ENCODE results near the gene IGDCC3. TPM values are rescaled to one million over a fixed set of nuclear protein-coding genes. Genes with fewer than 3 reads are reported as not detected.
A peak's percentile ranks its signal among the peaks of the same experiment; 100 is the strongest.

Gene IGDCC3
- polyA plus RNA-seq, 2 of the 4 experiments (the other 2 are of a cell fraction): 0.04 to 0.12 TPM

- ATAC-seq (peak; percentile 6 to 20; a peak in 4 of 6 replicates), DNase-seq (ENCODE audit: low read depth in 1 of 2, low spot score in 1 of 2) (no peak), FAIRE-seq (no peak)
- Histone ChIP-seq H3K27ac (peak overlapping the region in 1 of 2 experiments; percentile 77; a peak in 2 of 6 replicates), H3K4me2 (peak overlapping the region; percentile 78; the same call in 1 of the 3 replicates), H3K9me3 (no peaks in the 10 kb centered on the region), H3K4me1 (peaks cover 12% of the 10 kb centered on the region; the same call in 2 of the 3 replicates), H3K4me3 (no peak overlapping the region)
- CTCF ChIA-PET: interaction anchor here (0.6 to 42.0 kb wide), 35 partner anchors 6 to 783 kb away, joined by 3 to 772 read pairs (median 7); partner anchors contain the start of gene IGDCC3
- POLR2A ChIA-PET: interaction anchor here (0.8 to 1.5 kb wide), 2 partner anchors 67 to 81 kb away, joined by 3 to 6 read pairs; partner anchors contain the start of gene RNU5B-1
- TF ChIP-seq PHF8 (IDR thresholded peaks at IDR 0.05; ENCODE audit: borderline replicate concordance, low read depth): no peak
- TF ChIP-seq RAD21 (conservative IDR thresholded peaks at IDR 0.05 in 1 of 2, IDR thresholded peaks at IDR 0.05 in 1 of 2): no peak
- no peak for TF ChIP-seq NFE2L2 (conservative IDR thresholded peaks at IDR 0.05; ENCODE audit: low read length)
- TF ChIP-seq JUN (IDR thresholded peaks at IDR 0.05): no peak
- TF ChIP-seq GATA3 (IDR thresholded peaks at IDR 0.05; ENCODE audit: borderline replicate concordance): no peak
- no peak for TF ChIP-seq ZSCAN20 (CRISPR knock-in tag; IDR thresholded peaks at IDR 0.05)
- TF ChIP-seq BCL3 (IDR thresholded peaks at IDR 0.05): no peak
- TF ChIP-seq CHD4 (IDR thresholded peaks at IDR 0.05; ENCODE audit: borderline replicate concordance): no peak
- TF ChIP-seq CTCF (IDR thresholded peaks at IDR 0.05): no peak; the same call in 2 of the 3 replicates
- no peak for TF ChIP-seq HMGXB4 (CRISPR knock-in tag; IDR thresholded peaks at IDR 0.05; ENCODE audit: borderline replicate concordance)
- no peak for TF ChIP-seq FOXS1 (CRISPR knock-in tag; IDR thresholded peaks at IDR 0.05)
- no peak for TF ChIP-seq TP53 (CRISPR knock-in tag; IDR thresholded peaks at IDR 0.05)
- no peak for TF ChIP-seq EHF (CRISPR knock-in tag; IDR thresholded peaks at IDR 0.05)
- no peak for TF ChIP-seq MYC (IDR thresholded peaks at IDR 0.05; ENCODE audit: borderline replicate concordance, low read length)
- TF ChIP-seq E2F6 (IDR thresholded peaks at IDR 0.05; ENCODE audit: borderline replicate concordance, low read depth): no peak
- TF ChIP-seq EP300 (IDR thresholded peaks at IDR 0.05): no peak
- TF ChIP-seq EHMT2 (IDR thresholded peaks at IDR 0.05; ENCODE audit: low read depth): no peak
- TF ChIP-seq HOXB5 (CRISPR knock-in tag; IDR thresholded peaks at IDR 0.05): no peak
- TF ChIP-seq RNF2 (IDR thresholded peaks at IDR 0.05; ENCODE audit: borderline replicate concordance, low read depth): no peak
- 48% methylated on average over 6 of the region's 10 CpGs for WGBS (ENCODE audit: missing lambda C conversion rate)
Observed at GRCh38 chr15:65385870-65386258, 8.1 kb upstream of the IGDCC3 start.

All from A549 (cell line).